GM13977 (cell line): ENCODE measurements around the gene ENTPD5.

Source experiments
- DNase-seq: peaks from one replicate; pipeline ENCODE4 v3.0.0; 2012; ENCODE audit warnings: low spot score
- CTCF ChIP-seq: IDR thresholded peaks from 2 replicates; pipeline ENCODE4 v1.5.1; 2012; ENCODE audit warnings: mild to moderate bottlenecking, control low read depth; ENCODE audit not compliant: insufficient read depth; ENCODE audit errors: extremely low read depth, missing control alignments
- in situ Hi-C: fragments of 300-500 bp; cut with MboI; formaldehyde crosslinking; loops from one replicate; pipeline ENCODE4 v1.12.0; 2022; ENCODE audit warnings: low sequenced_read_pairs, low pct_unique_long_range_greater_than_20kb, mixed read lengths, inconsistent platforms; ENCODE audit not compliant: unreplicated experiment

ENTPD5 gene

DNA sequence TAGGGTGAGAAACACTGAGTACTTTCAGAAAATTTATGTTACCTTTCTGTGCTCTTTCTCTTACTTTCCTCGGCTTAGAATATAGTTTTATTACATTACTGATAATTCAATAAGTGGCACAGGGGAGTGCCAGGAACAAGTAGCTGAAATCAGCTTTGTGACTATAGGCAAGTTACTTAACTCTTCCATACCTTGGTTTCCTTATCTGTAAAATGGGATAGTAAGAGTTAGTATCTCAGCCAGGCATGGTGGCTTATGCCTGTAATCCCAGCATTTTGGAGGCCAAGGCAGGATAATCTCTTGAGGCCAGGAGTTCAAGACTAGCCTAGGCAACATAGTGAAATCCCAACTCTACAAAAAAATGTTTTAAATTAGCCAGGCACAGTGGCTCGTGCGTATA lies 15.5 kb upstream of the ENTPD5 start:
- no peak for TF ChIP-seq CTCF
- no peak for DNase-seq
- in situ Hi-C loops: no loop called here

GRCh38 chr14:74029136-74029535 lies 10.0 kb upstream of the ENTPD5 start:
- in situ Hi-C loops: no loop called here
- no peak for DNase-seq
- no peak for TF ChIP-seq CTCF

DNA sequence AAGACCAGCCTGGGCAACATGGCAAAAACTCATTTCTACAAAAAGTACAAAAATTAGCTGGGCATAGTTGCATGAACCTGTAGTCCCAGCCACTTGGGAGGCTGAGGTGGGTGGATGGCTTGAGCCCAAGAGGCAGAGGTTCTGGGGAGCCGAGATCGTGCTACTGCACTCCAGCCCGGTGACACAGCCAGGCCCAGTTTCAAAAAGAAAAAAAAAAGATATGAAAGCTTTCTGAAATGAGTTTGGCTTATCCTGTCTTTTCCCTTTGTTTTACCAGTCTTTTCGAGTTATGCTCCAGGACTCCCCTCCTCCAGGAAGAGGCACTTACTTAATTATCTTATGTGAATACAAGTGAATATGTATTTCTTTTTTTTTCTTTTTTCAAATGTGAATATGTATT lies 3.3 kb upstream of the ENTPD5 start:
- in situ Hi-C loops: loop anchor here (25.0 kb wide), 1 partner anchor 510 kb away; no protein-coding TSS in a partner anchor
- no peak for DNase-seq
- no peak for TF ChIP-seq CTCF

GRCh38 chr14:74019408-74020137 lies 485 bp upstream of the ENTPD5 start:
- TF ChIP-seq CTCF: no peak
- no peak for DNase-seq
- in situ Hi-C loops: loop anchor here (25.0 kb wide), 1 partner anchor 507 kb away; no protein-coding TSS in a partner anchor

DNA sequence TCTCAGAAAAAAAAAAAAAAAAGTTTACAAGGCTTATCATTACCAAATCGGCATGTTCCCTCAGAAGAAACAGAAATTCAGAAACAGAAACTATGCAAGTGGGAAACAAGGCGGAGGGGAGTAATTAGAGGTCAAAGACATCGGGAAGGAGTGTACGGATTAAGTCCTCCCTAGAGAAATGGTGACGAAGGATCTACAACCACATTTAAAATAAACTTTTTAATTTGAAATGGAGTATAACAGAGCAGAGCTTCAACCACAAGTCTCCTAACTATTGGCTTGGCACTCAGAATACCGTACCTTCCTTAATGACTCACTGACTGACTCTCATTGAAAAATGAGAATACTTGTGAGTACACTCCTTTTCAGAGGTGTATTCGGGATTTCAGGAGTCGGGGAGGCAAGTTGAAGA lies 908 bp downstream of the ENTPD5 start:
- peak; percentile 62 for DNase-seq
- in situ Hi-C loops: loop anchor here (25.0 kb wide), 1 partner anchor 506 kb away; no protein-coding TSS in a partner anchor
- TF ChIP-seq CTCF: no peak

GRCh38 chr14:74015963-74016362 lies 3.1 kb downstream of the ENTPD5 start:
- no peak for TF ChIP-seq CTCF
- in situ Hi-C loops: loop anchor here (25.0 kb wide), 1 partner anchor 504 kb away; no protein-coding TSS in a partner anchor
- no peak for DNase-seq

DNA sequence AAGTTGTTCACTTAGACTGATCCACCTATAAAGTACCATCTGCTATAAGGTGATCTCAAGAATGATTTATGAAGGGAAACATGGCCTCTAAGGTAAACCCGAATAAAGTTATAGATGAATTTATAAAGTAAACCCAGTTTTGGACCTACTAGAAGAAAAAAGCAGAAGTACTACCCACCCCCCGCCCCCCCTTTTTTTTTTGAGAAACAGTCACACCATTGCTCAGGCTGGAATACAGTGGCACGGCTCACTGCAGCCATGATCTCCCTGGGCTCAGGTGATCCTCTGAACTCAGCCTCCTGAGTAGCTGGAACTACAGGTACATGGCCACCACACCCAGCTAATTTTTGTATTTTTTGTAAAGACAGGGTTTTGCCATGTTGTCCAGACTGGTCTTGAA lies 3.9 kb downstream of the ENTPD5 start:
- TF ChIP-seq CTCF: no peak
- DNase-seq: no peak
- in situ Hi-C loops: loop anchor here (25.0 kb wide), 1 partner anchor 503 kb away; no protein-coding TSS in a partner anchor
